GM12878 (cell line): Measurements from ENCODE around the gene PGC. TPM values are rescaled to one million over a fixed set of nuclear protein-coding genes. Genes with fewer than 3 reads are reported as not detected.

Source experiments
- ATF7 ChIP-seq: fragments of 450-650 bp; IDR thresholded peaks from 2 replicates; pipeline ENCODE4 v1.6.1; 2016; ENCODE audit warnings: low read depth, mild to moderate bottlenecking
- BMI1 ChIP-seq: fragments of 450-650 bp; IDR thresholded peaks from 2 replicates; pipeline ENCODE4 v1.6.1; 2016; ENCODE audit warnings: mild to moderate bottlenecking, moderate library complexity, borderline replicate concordance
- CBFB ChIP-seq: IDR thresholded peaks from 2 replicates; pipeline ENCODE4 v1.6.1; 2016; ENCODE audit warnings: antibody characterized with exemption, low read depth
- CHD1 ChIP-seq: IDR thresholded peaks from 2 replicates; pipeline ENCODE4 v1.6.1; 2012; ENCODE audit warnings: low read depth, low read length, improper control_type of control experiment
- CHD2 ChIP-seq: IDR thresholded peaks from 2 replicates; pipeline ENCODE4 v1.6.1; 2011; ENCODE audit warnings: low read depth, low read length, improper control_type of control experiment, borderline replicate concordance
- ESRRA ChIP-seq: IDR thresholded peaks from 2 replicates; pipeline ENCODE4 v1.6.1; 2012; ENCODE audit warnings: mild to moderate bottlenecking, low read length, improper control_type of control experiment
- HDGF ChIP-seq: fragments of 450-650 bp; IDR thresholded peaks from 2 replicates; pipeline ENCODE4 v1.6.1; 2016; ENCODE audit warnings: antibody characterized with exemption
- IRF4 ChIP-seq: IDR thresholded peaks from 2 replicates; pipeline ENCODE4 v1.6.1; 2011; ENCODE audit warnings: low read depth, low read length
- JUND ChIP-seq: IDR thresholded peaks from 2 replicates; pipeline ENCODE4 v1.6.1; 2012; ENCODE audit warnings: low read depth, mild to moderate bottlenecking, low read length, improper control_type of control experiment, moderate library complexity
- MYB ChIP-seq: fragments of 150-350 bp; IDR thresholded peaks from 2 replicates; pipeline ENCODE4 v1.6.1; 2014; ENCODE audit warnings: mild to moderate bottlenecking, low read depth, low read length, borderline replicate concordance
- MYC ChIP-seq: IDR thresholded peaks from 2 replicates; pipeline ENCODE4 v1.6.1; 2011; ENCODE audit warnings: mild to moderate bottlenecking, low read length, moderate library complexity, inconsistent platforms; ENCODE audit not compliant: insufficient read depth, insufficient replicate concordance, insufficient read length, severe bottlenecking
- NR2F1 ChIP-seq: fragments of 450-650 bp; conservative IDR thresholded peaks from 2 replicates; pipeline ENCODE4 v1.6.1; 2017; ENCODE audit warnings: mild to moderate bottlenecking
- PAX8 ChIP-seq: fragments of 450-650 bp; IDR thresholded peaks from 2 replicates; pipeline ENCODE4 v1.6.1; 2017; ENCODE audit warnings: mild to moderate bottlenecking, moderate library complexity
- SRF ChIP-seq, 2 experiments: IDR thresholded peaks; 2 replicates each; pipeline ENCODE4 v1.6.1; 2011; ENCODE audit warnings: low read depth in 2 of 2, low read length in 2 of 2, mild to moderate bottlenecking in 1 of 2, moderate library complexity in 1 of 2
- TCF3 ChIP-seq: IDR thresholded peaks from 2 replicates; pipeline ENCODE4 v1.6.1; 2012; ENCODE audit warnings: low read depth, mild to moderate bottlenecking, low read length, borderline replicate concordance; ENCODE audit not compliant: insufficient read depth
- polyA plus RNA-seq, 11 experiments: library from polyadenylated mRNA; depleted of rRNA in 4 of 11; unstranded in 6 of 11; stranded (reverse) in 5 of 11; fragments of >200 nt; fragmentation: Nextera tagmentation in 4 of 11; fragmentation: Illumina TruSeq in 1 of 11; extraction: Ambion mirVana in 4 of 11; extraction: Trizol in 1 of 11; gene quantifications; 1 replicate in 1 of 11; 2 replicates in 10 of 11; pipeline versions ENCODE4 v1.2.1 to v1.2.3, GENCODE V29; 2011 to 2016; ENCODE audit warnings: inconsistent platforms in 2 of 11, missing spikeins in 2 of 11, low read depth in 1 of 11
- total RNA-seq, 4 experiments: library from RNA; depleted of rRNA in 3 of 4; stranded (reverse); fragments of >200 nt in 3 of 4; fragmentation: Illumina TruSeq in 1 of 4; extraction: Trizol in 1 of 4; gene quantifications; 2 replicates each; pipeline versions ENCODE4 v1.2.1 to v1.2.3, GENCODE V29; 2013 to 2021
- TF ChIP-seq, protein P1 (sequence below): fragments of 450-650 bp; IDR thresholded peaks from 2 replicates; pipeline ENCODE4 v1.6.1; 2018; ENCODE audit warnings: borderline replicate concordance, mild to moderate bottlenecking; ENCODE audit not compliant: partially characterized antibody
- TF ChIP-seq, protein P2 (sequence below): IDR thresholded peaks from 2 replicates; pipeline ENCODE4 v1.6.1; 2011; ENCODE audit warnings: low read depth, mild to moderate bottlenecking, low read length, moderate library complexity, borderline replicate concordance; ENCODE audit errors: extremely low read depth
- TF ChIP-seq, protein P3 (sequence below): IDR thresholded peaks from 2 replicates; pipeline ENCODE4 v1.6.1; 2012; ENCODE audit warnings: low read length, inconsistent platforms
- TF ChIP-seq, protein P4 (sequence below): fragments of 450-650 bp; IDR thresholded peaks from 2 replicates; pipeline ENCODE4 v1.6.1; 2017; ENCODE audit warnings: mild to moderate bottlenecking, moderate library complexity
- TF ChIP-seq, protein P5 (sequence below): IDR thresholded peaks from 2 replicates; pipeline ENCODE4 v1.6.1; 2011; ENCODE audit warnings: borderline replicate concordance, low read depth, mild to moderate bottlenecking, moderate library complexity, low read length; ENCODE audit not compliant: insufficient read depth, poor library complexity, severe bottlenecking

PGC gene
- total and polyA plus RNA-seq, 10 of the 15 experiments (the other 5 are each of a cell fraction or from before 2014, with no cell fraction given): 0.26 TPM; not detected in 9

DNA sequence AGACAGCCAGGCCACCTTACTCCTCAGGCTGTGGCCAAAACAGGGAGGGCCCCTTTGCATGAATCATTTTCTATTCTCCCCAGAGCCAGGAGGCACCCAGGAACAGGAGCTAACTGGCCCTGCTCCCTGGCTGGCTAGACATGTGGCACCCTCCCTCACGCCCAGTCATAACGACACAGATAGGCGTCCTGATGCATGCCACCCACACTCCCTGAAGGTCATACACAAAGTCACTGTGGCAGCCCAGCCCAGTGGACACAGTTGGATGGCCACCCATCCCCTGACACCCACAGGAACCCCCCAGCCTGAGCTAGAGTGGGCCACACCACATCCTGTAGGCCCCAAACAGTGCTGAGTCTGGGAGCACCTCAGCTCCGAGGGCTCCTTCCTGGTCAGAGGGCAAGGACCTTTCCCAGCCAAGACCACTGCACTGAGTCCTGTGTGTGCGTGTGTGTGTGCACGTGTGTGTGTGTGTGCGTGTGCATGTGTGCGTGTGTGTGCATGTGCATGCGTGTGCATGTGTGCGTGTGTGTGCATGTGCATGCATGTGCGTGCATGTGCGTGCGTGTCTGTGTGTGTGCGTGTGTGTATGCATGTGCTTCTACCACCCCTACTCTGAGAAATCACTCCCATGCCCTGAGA, 33.4 kb downstream of the PGC start (continued):
- TF ChIP-seq, protein P1, sequence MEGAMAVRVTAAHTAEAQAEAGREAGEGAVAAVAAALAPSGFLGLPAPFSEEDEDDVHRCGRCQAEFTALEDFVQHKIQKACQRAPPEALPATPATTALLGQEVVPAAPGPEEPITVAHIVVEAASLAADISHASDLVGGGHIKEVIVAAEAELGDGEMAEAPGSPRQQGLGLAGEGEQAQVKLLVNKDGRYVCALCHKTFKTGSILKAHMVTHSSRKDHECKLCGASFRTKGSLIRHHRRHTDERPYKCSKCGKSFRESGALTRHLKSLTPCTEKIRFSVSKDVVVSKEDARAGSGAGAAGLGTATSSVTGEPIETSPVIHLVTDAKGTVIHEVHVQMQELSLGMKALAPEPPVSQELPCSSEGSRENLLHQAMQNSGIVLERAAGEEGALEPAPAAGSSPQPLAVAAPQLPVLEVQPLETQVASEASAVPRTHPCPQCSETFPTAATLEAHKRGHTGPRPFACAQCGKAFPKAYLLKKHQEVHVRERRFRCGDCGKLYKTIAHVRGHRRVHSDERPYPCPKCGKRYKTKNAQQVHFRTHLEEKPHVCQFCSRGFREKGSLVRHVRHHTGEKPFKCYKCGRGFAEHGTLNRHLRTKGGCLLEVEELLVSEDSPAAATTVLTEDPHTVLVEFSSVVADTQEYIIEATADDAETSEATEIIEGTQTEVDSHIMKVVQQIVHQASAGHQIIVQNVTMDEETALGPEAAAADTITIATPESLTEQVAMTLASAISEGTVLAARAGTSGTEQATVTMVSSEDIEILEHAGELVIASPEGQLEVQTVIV: no peak
- no peak for TF ChIP-seq CHD1
- TF ChIP-seq, protein P2, sequence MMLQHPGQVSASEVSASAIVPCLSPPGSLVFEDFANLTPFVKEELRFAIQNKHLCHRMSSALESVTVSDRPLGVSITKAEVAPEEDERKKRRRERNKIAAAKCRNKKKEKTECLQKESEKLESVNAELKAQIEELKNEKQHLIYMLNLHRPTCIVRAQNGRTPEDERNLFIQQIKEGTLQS: no peak
- TF ChIP-seq, protein P3, sequence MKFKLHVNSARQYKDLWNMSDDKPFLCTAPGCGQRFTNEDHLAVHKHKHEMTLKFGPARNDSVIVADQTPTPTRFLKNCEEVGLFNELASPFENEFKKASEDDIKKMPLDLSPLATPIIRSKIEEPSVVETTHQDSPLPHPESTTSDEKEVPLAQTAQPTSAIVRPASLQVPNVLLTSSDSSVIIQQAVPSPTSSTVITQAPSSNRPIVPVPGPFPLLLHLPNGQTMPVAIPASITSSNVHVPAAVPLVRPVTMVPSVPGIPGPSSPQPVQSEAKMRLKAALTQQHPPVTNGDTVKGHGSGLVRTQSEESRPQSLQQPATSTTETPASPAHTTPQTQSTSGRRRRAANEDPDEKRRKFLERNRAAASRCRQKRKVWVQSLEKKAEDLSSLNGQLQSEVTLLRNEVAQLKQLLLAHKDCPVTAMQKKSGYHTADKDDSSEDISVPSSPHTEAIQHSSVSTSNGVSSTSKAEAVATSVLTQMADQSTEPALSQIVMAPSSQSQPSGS: no peak
- TF ChIP-seq CHD2: no peak
- TF ChIP-seq MYB: no peak
- TF ChIP-seq TCF3: peak; percentile 64; the same call in 1 of the 2 replicates
- TF ChIP-seq, protein P4, sequence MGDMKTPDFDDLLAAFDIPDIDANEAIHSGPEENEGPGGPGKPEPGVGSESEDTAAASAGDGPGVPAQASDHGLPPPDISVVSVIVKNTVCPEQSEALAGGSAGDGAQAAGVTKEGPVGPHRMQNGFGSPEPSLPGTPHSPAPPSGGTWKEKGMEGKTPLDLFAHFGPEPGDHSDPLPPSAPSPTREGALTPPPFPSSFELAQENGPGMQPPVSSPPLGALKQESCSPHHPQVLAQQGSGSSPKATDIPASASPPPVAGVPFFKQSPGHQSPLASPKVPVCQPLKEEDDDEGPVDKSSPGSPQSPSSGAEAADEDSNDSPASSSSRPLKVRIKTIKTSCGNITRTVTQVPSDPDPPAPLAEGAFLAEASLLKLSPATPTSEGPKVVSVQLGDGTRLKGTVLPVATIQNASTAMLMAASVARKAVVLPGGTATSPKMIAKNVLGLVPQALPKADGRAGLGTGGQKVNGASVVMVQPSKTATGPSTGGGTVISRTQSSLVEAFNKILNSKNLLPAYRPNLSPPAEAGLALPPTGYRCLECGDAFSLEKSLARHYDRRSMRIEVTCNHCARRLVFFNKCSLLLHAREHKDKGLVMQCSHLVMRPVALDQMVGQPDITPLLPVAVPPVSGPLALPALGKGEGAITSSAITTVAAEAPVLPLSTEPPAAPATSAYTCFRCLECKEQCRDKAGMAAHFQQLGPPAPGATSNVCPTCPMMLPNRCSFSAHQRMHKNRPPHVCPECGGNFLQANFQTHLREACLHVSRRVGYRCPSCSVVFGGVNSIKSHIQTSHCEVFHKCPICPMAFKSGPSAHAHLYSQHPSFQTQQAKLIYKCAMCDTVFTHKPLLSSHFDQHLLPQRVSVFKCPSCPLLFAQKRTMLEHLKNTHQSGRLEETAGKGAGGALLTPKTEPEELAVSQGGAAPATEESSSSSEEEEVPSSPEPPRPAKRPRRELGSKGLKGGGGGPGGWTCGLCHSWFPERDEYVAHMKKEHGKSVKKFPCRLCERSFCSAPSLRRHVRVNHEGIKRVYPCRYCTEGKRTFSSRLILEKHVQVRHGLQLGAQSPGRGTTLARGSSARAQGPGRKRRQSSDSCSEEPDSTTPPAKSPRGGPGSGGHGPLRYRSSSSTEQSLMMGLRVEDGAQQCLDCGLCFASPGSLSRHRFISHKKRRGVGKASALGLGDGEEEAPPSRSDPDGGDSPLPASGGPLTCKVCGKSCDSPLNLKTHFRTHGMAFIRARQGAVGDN: 0 out of 2 replicates have a peak, but pooled peaks have one; percentile 38
- 0 out of 2 replicates have a peak, but pooled peaks have one; percentile 46 for TF ChIP-seq CBFB
- peak; percentile 100 for TF ChIP-seq ESRRA
- peak; percentile 95 for TF ChIP-seq HDGF
- peak; percentile 34; the same call in 1 of the 2 replicates for TF ChIP-seq ATF7
- no peak for TF ChIP-seq SRF (IDR thresholded peaks at IDR 0.05; ENCODE audit: low read depth in 2 of 2, low read length in 2 of 2)
- TF ChIP-seq, protein P5, sequence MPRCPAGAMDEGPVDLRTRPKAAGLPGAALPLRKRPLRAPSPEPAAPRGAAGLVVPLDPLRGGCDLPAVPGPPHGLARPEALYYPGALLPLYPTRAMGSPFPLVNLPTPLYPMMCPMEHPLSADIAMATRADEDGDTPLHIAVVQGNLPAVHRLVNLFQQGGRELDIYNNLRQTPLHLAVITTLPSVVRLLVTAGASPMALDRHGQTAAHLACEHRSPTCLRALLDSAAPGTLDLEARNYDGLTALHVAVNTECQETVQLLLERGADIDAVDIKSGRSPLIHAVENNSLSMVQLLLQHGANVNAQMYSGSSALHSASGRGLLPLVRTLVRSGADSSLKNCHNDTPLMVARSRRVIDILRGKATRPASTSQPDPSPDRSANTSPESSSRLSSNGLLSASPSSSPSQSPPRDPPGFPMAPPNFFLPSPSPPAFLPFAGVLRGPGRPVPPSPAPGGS: peak; percentile 96
- TF ChIP-seq NR2F1: peak; percentile 87
- no peak for TF ChIP-seq MYC
- 0 out of 2 replicates have a peak, but pooled peaks have one; percentile 58 for TF ChIP-seq JUND
- TF ChIP-seq IRF4: peak; percentile 94
- TF ChIP-seq PAX8: no peak
- TF ChIP-seq BMI1: no peak
